Measurements from ENCODE around the gene PLPP6. TPM values are rescaled to one million over a fixed set of nuclear protein-coding genes. Genes with fewer than 3 reads are reported as not detected.

Gene PLPP6
- total and polyA plus RNA-seq, 2 of the 13 experiments (the other 11 are each of a cell fraction or from before 2014, with no cell fraction given), result 12.1 to 15.5 TPM

- TF ChIP-seq AFF4 (CRISPR knock-in tag; IDR thresholded peaks at IDR 0.05) (no peak), ZNF670 (CRISPR knock-in tag; IDR thresholded peaks at IDR 0.05; ENCODE audit: borderline replicate concordance) (peak; percentile 43; the same call in 1 of the 2 replicates), ARNTL (CRISPR knock-in tag; IDR thresholded peaks at IDR 0.05) (no peak), TCF12 (IDR thresholded peaks at IDR 0.05) (no peak), TCF12 (CRISPR knock-in tag; IDR thresholded peaks at IDR 0.05) (no peak), ZBTB33 (CRISPR knock-in tag; IDR thresholded peaks at IDR 0.05) (peak; percentile 30), ZNF607 (CRISPR knock-in tag; IDR thresholded peaks at IDR 0.05; ENCODE audit: borderline replicate concordance) (peak; percentile 66; the same call in 1 of the 2 replicates), MYPOP (CRISPR knock-in tag; IDR thresholded peaks at IDR 0.05) (peak; percentile 90), ZNF556 (CRISPR knock-in tag; IDR thresholded peaks at IDR 0.05; ENCODE audit: borderline replicate concordance) (no peak; the same call in 1 of the 2 replicates), TFDP2 (CRISPR knock-in tag; IDR thresholded peaks at IDR 0.05) (peak; percentile 75), POLR2A (IDR thresholded peaks at IDR 0.05; ENCODE audit: insufficient read depth in 1 of 2, low read depth in 2 of 2, low read length in 2 of 2) (peak; percentile 93 to 95), MXD3 (CRISPR knock-in tag; IDR thresholded peaks at IDR 0.05) (peak; percentile 94; the same call in 1 of the 2 replicates), JUND (CRISPR knock-in tag; IDR thresholded peaks at IDR 0.05) (peak; percentile 27; the same call in 1 of the 2 replicates), SIX1 (CRISPR knock-in tag; IDR thresholded peaks at IDR 0.05; ENCODE audit: borderline replicate concordance) (no peak), EHMT2 (IDR thresholded peaks at IDR 0.05; ENCODE audit: borderline replicate concordance, low read depth, low read length) (no peak), KLF16 (CRISPR knock-in tag; IDR thresholded peaks at IDR 0.05) (peak in 1 of 2 experiments; percentile 82; a peak in 2 of 4 replicates), U2AF2 (IDR thresholded peaks at IDR 0.05; ENCODE audit: low read depth, low read length) (no peak), RORA (CRISPR knock-in tag; IDR thresholded peaks at IDR 0.05) (no peak), RAD21 (CRISPR knock-in tag; IDR thresholded peaks at IDR 0.05) (peak; percentile 63), MIXL1 (CRISPR knock-in tag; IDR thresholded peaks at IDR 0.05) (peak; percentile 73)
Measured at GRCh38 chr9:4679268-4680172, 17.4 kb downstream of the PLPP6 start, which contains the start of gene CDC37L1 (continued).

Measured in HepG2 (cell line).